Uterine smooth muscle cell (primary cell): Measurements from ENCODE around the gene LRRC73. TPM values are rescaled to one million over a fixed set of nuclear protein-coding genes. Genes with fewer than 3 reads are reported as not detected.

ENCODE experiments used
- total RNA-seq: library from RNA; depleted of rRNA; stranded (reverse); fragments of >200 nt; gene quantifications from 2 replicates; pipeline ENCODE4 v1.2.3, GENCODE V29; 2014

LRRC73 gene
- total RNA-seq: 0.44 and 0.62 TPM in 2 replicates

DNA sequence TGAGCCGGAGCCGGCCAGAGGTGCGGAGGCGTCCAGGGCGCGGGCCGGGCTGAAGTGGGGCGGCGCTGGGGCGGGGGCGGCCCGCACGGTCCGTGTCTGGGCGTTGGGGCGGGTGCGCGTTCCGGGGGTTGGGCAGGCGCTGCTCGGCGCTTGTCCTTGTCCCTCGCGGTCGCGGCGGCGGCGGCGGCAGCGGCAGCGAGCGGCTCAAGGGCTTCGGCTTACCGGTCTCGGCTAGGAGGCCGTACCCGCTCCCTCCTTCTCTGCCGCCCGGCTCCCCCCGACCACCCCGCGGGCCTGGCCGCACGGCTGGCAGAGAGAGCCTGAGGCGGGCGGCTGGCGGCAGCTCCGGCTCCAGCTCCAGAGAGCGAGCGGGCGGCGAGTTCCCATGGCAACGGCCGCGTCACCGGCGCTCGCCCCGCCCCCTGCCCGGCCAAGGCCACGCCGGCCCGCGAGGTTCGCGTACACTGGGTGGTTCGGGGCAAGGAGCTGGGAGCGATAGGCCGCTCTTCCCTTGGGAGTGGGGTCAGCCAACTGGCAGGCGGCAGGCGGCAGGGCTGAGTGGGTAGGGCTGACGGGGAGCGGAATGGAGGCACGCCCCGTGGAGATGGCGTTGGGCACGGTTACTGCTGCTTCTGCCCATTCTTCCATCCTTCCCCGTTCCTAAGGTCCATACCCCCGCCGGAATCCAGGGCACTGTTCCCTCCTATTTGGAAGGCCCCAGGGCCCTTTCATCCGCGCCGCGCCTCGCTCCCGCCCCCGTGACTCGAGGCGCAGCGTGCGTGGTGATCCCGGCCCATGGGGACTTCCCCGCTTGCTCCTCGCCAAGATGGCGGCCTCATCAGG lies at the start of gene LRRC73:
LRRC73 (minus strand) TSS at position 363 of the 843 bp plus-strand sequence. CDS start 561 bp downstream, outside the sequence.

DNA sequence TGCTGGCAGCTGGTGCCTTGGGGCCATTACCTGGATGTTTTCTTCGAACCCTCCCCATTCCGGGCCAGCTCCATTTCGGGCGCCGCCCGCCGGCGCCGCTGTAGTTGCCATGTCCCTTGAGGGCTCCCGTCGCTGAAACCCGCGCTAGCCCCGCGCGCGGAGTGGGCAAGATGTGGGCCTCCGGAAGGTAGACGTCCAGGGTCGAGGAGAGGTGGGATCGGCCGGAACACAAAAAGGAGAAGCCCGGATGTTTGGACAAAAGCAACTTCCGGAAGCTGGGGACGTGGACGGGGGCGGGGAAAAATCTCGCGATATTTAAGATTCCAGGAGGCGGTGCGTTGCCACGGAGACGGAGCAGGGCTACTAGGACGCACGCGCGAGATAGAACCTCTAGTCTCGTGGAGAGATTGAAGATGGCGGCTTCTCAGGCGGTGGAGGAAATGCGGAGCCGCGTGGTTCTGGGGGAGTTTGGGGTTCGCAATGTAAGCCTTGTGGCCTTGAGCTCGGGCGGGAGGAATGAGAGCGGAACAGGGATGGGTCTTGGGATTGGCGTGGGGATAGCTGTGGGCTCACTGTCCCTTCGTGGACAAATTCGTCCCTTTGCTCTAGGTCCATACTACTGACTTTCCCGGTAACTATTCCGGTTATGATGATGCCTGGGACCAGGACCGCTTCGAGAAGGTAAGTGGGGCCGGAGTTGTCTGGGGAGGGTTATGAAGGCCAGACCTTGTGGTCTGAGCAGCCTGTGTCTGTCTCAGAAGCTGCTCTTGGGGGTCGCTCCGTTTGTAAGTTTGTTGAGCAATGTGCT lies 6.8 kb upstream of the LRRC73 start, which contains the start of the genes POLR1C and YIPF3:
POLR1C (plus strand) TSS at position 393 of the 808 bp plus-strand sequence; CDS start at position 414, 21 bp downstream.
YIPF3 (minus strand) TSS at position 230 of the 808 bp plus-strand sequence; CDS start at position 111, 119 bp downstream.

GRCh38 chr6:43477235-43478007 lies 32.7 kb downstream of the LRRC73 start, which contains the start of gene TJAP1:
TSS of gene TJAP1 (plus strand) at chr6:43477570. CDS start at chr6:43499002, 21,432 bp downstream.

Other genes starting within 250 kb of the LRRC73 start
- not detected in 2 replicates for gene SLC22A7, start 212.1 kb downstream of the LRRC73 start, total RNA-seq
- gene CRIP3, start 201.5 kb downstream of the LRRC73 start, total RNA-seq: not detected in 2 replicates
- 5.5 and 7.5 TPM in 2 replicates for gene ZNF318, start 140.7 kb downstream of the LRRC73 start, total RNA-seq
- 18.4 and 24.6 TPM in 2 replicates for gene ABCC10, start 82.8 kb downstream of the LRRC73 start, total RNA-seq
- gene DLK2, start 54.8 kb downstream of the LRRC73 start, total RNA-seq: 0.66 and 1.1 TPM in 2 replicates
- gene TJAP1, start 32.8 kb downstream of the LRRC73 start, total RNA-seq: 9.9 and 10.1 TPM in 2 replicates
- 72.5 and 97.2 TPM in 2 replicates for gene YIPF3, start 6.6 kb upstream of the LRRC73 start, total RNA-seq
- 27.7 and 45.9 TPM in 2 replicates for gene POLR1C, start 6.7 kb upstream of the LRRC73 start, total RNA-seq
- 20.5 and 27.2 TPM in 2 replicates for gene XPO5, start 65.7 kb upstream of the LRRC73 start, total RNA-seq
- 16.7 and 22.9 TPM in 2 replicates for gene POLH, start 65.8 kb upstream of the LRRC73 start, total RNA-seq
- gene GTPBP2, start 118.9 kb upstream of the LRRC73 start, total RNA-seq: 123 and 165 TPM in 2 replicates
- 21.0 and 37.7 TPM in 2 replicates for gene MAD2L1BP, start 125.5 kb upstream of the LRRC73 start, total RNA-seq
- 0.44 and 1.2 TPM in 2 replicates for gene RSPH9, start 134.7 kb upstream of the LRRC73 start, total RNA-seq
- 38.2 and 39.2 TPM in 2 replicates for gene MRPS18A, start 177.4 kb upstream of the LRRC73 start, total RNA-seq